GM20431 (cell line): Measurements from ENCODE around the gene HOOK2.

Experiments
- in situ Hi-C: fragments of 300-500 bp; cut with MseI, MboI; formaldehyde crosslinking; loops from one replicate; pipeline ENCODE4 v1.15.0; 2020; ENCODE audit warnings: low sequenced_read_pairs; ENCODE audit not compliant: unreplicated experiment

HOOK2 gene

DNA sequence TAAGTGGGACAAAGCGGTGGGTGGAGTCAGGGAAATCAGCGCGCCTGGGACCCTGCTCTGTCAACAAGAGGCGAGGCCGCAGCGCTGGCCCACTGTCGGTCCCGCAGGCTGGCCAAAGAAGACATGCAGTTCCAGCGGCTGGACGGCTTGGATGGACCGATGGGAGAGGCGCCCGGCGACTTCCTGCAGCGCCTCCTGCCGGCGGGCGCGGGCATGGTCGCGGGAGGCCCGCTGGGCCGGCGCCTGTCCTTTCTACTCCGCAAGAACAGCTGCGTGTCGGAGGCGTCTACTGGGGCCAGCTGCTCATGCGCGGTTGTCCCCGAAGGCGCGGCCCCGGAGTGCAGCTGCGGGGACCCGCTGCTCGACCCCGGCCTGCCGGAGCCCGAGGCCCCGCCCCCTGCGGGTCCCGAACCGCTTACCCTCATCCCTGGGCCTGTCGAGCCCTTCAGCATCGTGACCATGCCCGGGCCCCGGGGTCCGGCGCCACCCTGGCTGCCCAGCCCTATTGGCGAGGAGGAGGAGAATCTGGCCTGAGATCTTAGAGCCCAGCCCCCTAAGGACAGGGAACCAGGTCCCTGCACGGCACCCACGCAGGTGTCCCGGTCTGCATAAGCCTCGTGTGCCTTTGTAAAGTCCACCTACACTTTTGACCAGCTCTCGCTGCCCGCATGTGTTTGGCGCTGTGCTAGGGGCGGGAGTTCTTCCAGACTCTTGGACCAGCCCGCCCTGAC is 17.6 kb downstream of the HOOK2 start:
- in situ Hi-C loops: loop anchor here (10.0 kb wide), 1 partner anchor 87 kb away; no protein-coding TSS in a partner anchor

DNA sequence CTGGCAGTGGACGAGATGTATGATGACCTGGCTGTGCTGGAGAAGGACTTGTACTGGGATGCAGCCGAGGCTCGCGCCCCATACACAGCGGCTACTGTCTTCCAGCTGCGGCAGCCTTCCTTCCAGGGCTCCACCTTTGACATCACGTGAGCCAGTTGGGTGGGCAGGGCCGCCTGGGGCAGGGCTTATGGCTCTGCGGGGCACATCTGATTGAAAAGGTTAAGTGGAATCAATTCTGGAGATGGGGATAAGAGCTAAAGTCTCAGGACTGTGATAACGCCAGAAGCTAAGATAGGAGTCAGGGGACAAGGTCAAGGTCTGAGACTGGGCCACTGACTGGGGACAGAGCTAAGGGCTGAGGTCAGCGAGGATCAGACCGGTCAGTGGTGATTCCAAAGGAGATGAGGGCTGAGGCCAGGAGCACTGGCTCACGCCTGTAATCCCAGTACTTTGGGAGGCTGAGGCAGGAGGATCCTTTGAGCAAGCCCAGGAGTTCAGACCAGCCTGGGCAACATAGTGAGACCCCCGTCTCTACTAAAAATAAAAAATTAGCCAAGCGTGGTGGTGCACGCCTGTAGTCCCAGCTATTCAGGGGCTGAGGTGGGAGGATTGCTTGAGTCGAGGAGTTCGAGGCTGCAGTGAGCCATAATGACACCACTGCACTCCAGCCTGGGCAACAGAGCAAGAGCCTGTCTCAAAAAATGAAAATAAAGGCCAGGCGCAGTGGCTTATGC is 19.0 kb downstream of the HOOK2 start:
- in situ Hi-C loops: loop anchor here (10.0 kb wide), 1 partner anchor 88 kb away; no protein-coding TSS in a partner anchor

DNA sequence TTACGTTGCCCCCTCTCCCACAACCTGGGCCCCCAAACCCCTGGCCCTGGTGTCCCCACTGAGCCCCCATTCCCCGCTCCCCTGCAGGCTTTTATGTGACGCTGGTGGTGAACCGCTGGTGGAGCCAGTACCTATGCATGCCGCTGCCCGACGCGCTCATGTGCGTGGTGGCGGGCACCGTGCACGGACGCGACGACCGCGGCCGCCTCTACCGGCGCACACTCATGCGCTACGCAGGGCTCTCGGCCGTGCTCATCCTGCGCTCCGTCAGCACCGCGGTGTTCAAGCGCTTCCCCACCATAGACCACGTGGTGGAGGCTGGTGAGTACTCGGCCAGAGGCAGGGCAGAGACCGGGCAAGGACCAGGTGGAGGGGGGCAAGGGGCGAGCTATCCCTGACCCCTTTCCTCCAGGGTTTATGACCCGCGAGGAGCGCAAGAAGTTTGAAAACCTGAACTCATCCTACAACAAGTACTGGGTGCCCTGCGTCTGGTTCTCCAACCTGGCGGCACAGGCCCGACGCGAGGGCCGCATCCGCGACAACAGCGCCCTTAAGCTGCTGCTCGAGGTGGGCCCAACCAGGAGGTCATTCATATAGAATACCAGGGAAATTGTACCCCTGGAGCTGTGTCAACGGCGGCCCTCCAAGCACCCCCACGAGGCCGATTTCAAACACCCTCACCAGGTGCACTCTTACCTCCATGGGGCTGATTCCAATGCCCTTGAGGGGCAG is 20.7 kb downstream of the HOOK2 start:
- in situ Hi-C loops: loop anchor here (10.0 kb wide), 1 partner anchor 90 kb away; no protein-coding TSS in a partner anchor

DNA sequence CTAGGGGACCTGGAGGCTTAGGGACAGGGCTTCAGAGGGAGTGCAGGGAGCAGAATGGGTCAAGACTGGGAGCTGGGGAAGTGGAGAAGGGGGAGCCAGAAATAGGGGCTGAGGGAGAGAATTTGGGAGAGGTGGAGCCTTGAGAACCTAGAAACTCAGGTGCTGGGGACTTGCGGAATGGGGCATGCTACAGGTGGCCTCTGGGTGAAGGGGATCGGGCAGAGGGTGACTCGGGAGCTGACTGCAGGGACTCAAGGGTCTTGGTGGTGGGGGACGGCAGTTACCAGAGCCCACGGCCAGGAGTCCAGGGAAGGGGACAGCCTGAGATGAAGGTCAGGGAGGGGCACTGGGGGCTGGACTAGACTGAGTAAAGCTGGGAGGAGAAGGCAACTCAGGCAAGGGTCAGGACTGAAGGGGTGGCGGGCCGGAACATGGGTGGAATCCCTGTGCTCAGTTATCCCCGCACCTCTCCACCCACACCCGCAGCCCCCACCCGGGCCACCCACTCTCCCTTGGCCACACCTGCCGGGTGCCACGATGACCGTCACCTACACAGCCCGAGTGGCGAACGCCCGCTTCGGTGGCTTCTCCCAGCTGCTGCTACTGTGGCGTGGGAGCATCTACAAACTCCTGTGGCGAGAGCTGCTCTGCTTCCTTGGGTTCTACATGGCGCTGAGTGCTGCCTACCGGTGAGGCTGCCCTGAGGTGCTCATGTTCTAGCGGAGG is 23.1 kb downstream of the HOOK2 start:
- in situ Hi-C loops: loop anchor here (10.0 kb wide), 1 partner anchor 93 kb away; no protein-coding TSS in a partner anchor

DNA sequence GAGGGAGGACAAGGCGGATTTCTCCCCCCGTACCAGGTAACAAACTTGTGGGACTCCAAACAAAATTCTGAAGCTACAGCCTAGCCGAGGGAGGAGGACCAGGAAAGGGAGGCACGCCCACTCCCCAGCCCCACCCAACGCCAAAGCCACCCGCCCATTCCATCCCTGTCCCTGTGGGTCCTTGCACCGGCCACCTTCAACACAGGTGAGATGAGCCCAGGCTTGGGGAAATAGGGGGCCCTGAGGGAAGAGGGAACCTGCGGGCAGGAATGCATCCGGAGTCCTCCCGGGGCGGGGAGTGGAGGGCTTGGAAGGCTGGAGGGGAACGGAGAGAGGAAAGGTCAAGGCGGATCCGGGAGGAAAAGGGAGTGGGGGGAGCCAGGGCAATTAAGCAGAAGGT is 23.7 kb downstream of the HOOK2 start, which contains the start of gene BEST2:
TSS of gene BEST2 (plus strand) at position 157 of the 400 bp plus-strand sequence. CDS start 802 bp downstream, outside the sequence.
- in situ Hi-C loops: loop anchor here (10.0 kb wide), 1 partner anchor 93 kb away; no protein-coding TSS in a partner anchor

DNA sequence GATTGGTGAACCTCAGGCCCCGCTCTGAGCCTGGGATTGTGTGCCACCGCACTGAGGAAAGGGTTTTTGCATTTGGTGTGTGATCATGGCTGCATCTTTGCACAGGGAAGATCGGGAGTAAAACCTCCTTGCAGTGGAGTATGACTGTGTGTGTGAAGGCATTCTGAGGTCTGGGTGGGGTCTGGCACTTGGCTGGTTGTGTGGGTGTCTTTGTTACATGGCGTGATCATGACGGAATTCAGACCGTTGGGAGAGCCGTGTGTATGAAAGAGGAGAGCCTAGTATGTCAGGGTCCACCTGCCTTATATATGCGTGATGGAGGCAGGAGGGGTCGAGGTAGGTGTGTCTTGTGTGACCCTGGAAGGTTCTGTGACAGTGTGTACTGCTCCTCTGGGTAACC is 24.5 kb downstream of the HOOK2 start:
- in situ Hi-C loops: loop anchor here (10.0 kb wide), 1 partner anchor 94 kb away; no protein-coding TSS in a partner anchor

DNA sequence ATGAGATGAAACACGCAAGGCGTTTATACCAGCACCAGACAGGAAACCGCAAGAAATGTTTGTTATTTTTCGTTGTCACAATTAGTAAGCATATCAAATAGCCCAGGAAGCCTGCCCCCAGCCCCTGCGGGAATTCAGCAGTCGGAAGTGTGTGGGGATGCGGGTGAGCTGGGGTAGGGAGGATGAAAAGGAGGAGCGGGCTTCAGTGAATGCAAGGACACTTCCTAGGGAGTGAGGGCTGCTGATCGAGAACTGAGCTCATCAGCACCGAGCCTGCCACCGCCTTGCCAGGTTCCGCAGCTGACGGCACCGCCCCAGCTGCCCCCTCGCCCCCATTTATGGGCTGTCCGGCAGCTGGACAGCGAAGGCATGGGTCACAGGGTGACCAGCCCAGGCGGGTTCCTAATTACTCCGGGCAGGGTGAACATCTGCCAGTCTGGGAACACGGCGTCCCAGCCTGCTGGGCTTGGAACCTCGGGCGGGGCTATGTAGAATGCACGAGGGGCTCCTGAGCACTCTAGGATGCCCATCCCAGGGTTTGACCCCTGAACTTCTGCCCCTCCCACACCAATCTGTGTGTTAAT is 25.3 kb downstream of the HOOK2 start:
- in situ Hi-C loops: loop anchor here (10.0 kb wide), 1 partner anchor 95 kb away; no protein-coding TSS in a partner anchor

DNA sequence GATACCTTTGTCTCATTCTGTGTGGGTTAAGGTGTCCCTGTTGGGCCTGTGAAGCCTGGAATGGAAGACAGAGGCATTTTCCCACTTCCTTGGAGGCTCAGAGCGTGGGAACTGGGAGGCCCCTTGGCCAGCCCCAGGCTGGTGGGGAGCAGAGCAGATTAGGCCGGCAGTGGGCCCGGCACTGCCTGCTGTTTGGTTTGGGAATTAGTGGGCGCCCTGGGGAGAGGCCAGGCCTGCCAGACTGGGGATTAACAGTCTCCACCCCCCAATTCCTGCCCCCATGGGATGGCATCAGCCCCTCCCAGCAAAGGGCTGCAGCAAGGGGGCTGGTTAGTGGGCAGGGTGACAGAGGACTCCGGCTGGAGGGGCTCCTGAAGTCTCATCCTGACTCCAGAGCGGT is 26.9 kb downstream of the HOOK2 start:
- in situ Hi-C loops: no loop called here

DNA sequence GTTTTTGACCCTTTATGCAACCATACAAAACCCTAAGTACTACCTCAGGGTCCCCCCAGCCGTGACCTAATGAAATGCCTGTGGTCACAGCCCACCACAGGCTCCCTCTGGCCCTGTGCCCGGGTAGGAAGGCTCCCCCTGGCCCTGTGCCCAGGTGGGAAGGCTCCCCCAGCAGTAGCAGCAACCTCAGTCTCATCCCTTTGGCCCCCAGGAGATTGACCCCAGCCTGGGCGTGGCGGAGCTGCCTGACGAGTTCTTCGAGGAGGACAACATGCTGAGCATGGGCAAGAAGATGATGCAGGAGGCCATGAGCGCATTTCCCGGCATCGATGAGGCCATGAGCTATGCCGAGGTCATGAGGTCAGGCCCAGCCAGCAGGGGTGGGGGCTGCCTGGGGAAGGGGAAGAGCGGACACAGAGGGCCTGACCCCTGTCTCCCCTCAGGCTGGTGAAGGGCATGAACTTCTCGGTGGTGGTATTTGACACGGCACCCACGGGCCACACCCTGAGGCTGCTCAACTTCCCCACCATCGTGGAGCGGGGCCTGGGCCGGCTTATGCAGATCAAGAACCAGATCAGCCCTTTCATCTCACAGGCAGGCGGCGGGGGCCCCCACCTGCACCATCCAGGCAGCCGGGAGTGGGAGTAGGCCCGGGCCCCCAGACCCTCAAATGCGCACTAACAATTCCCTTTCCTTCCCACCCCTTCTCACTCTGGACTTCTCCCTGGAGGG is 30.0 kb downstream of the HOOK2 start:
- in situ Hi-C loops: no loop called here

DNA sequence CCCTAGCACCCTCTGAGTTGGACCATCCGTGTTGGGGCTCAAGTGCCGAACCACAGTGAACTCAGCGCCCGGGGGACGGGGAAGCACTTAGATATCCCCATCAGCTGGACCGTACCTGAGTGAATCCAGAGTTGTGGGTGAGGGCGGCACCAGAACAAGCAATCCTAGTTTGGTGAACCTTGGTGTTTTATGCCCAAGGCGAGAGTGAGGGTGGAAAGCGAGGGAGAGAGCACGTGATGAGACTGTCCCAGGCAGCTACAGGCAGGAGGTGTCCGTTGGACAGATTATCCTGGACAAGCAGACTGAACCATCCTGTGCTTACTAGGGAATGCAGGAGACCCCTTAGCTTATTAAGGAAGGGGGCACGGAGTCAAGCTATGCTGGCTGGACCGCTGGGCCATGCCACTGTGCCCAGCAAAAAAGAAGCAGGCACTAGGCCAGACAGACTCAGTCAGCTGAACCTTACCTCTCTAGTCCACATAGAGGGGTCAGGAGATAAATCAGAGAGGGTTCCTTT is 37.5 kb downstream of the HOOK2 start:
- in situ Hi-C loops: no loop called here

DNA sequence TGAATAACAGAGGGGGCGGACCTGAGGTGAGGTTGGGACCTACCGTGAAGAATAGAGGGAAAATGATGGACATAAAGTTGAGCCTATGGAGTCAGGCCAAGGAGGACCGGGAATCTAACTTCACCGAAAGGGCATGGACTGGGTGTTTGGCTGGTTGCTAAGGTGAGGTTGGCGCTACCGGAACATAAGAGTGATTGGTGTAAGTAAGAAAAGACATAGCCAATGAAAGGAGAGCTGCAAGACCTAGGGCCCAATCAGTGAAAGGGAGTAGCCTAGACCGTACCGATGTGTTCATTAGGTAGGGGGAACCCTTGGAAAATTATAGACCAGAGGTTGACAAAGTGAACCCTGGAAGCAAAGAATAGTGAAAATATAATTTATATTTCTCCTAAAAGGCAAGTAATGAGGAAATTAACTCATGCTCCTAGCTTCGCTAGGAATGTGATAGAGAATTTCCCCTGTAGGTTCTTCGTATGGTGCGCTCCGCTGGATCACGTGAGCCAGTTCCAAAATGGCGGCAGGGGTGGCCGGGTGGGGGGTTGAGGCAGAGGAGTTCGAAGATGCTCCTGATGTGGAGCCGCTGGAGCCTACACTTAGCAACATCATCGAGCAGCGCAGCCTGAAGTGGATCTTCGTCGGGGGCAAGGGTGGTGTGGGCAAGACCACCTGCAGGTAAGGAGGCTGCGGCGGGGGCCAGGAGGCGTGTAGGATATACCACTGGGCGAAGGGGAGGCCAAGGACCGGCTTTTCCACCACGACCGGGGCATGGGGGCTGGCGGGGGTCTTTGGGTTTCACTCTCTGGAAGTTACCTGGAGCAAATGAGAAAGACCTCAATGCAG is 38.1 kb downstream of the HOOK2 start, which contains the start of gene GET3:
TSS of gene GET3 (plus strand) at position 503 of the 840 bp plus-strand sequence. CDS start at position 512, 9 bp downstream.
- in situ Hi-C loops: no loop called here

DNA sequence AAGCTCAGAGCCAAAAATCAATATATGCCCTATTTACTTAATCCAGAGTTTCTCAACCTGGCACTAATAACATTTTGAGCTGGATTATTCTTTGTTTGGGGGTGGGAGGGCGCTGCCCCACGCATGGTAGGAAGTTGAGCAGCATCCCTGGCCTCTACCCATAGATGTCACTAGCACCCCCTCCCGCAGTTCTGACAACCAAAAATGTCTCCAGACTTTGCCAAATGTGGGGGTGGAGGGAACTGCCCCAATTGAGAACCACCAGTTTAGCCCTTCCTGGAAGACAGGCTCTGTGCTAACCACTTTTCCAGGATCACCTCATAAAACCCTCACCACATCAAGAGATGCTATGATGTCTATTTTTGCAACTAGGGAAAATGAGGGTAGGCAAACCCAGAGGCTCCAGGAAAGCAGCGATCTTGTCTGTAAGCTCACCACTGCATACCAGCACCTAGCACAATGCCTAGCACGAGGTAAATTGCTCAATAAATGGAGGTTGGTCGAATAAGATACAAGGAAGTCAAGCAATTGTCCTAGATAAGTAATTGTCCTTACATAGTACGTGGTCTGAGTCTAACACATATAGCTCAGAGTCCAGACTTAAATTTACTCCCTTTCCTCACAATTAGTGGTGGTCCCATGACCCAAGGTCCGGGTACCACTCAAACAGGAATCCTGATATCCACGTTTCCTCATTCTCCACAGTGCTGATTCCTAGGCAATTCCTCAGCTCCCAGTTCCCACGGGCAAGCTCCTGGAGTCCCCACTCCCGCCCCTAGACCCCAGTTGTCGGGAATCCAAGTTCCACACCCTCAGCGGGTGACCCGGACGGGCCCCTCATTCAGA is 41.8 kb downstream of the HOOK2 start:
- in situ Hi-C loops: no loop called here

DNA sequence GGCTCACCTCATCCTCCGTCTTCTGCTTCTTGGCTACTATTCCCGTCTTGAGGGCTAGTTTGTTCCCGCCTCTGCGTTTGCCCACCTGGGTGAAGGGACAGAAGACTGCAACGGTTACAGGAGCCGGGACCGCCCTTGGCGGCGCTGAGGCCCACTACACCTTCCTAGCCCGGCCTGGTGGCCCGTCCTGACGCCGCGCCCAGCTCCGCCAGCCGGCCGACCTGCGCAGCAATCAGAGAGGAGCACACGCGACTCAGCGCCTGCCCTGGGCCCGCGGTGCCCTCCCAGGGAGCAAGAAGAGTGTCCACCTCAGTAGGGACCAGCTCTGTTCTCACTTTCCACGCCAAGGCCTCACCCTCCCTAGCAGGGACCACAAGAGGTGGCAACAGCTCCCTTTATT is 44.0 kb downstream of the HOOK2 start:
- in situ Hi-C loops: no loop called here

DNA sequence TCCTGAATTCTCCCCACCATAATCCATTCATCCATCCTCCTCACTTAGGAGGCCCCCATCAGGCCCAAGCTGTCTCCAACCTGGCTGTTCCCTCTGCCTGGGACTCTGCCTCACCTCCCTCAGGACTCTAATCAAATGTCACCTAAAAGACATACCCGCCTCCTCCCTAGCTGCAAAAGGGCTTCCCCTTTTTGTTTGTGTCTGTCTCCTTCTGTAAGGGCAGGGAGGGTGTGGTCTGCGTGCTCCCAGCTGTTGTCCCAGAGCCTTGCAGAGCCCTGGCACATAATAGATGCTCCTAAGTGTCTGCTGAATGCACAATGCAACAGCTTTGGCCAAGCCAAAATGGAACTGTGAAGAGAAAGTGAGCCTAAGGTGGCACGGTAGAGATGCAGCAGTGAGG is 45.3 kb downstream of the HOOK2 start:
- in situ Hi-C loops: no loop called here

DNA sequence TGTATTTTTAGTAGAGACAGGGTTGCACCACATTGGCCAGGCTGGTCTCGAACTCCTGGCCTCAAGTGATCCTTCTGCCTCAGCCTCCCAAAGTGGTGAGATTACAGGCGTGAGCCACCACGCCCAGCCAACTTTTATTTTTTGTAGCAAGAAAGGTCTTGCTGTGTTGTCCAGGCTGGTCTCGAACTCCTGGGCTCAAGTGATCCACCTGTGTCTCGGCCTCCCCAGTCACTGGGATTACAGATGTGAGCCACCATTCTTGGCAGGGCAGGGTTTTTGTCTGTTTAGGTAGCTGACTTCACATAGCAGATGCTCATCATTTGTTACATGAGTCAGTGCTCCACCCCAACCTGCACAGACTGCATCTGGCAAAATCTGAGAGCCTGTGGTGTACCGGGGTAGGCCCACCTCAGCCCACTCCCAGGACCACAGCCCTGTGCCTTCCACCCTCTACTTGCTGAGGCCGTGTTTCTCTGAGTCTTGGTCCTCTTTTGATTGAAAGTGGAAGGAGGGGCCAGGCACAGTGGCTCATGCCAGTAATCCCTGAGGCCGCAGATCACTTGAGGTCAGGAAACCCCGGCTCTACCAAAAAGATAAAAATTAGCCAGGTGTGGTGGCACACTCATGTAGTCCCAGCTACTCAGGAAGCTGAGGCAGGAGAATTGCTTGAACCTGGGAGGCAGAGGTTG is 47.5 kb downstream of the HOOK2 start:
- in situ Hi-C loops: no loop called here

DNA sequence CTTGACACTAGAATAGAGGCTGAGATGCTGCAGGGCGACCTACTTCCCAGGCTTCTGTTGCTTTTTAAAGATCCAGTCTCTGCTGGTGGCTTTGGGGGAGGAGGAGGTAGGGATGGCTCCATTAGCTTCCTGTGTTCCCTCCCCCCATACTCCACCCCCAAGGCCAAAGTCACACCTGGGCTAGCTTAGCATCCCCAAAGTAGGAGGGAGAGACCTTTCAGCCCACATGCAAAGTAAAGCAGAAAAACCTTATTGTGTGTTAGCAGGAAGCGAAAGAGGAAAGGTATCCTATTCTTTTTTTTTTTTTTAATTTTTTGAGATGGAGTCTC is 48.4 kb downstream of the HOOK2 start:
- in situ Hi-C loops: no loop called here
